Activated gamma-delta T cell treated with anti-CD3 and anti-CD28 coated beads, Interleukin-2, amount 50 U/mL, for 16 hours (primary cell): ENCODE results near the gene SIRT7.

Experiments
- DNase-seq: peaks from one replicate; pipeline ENCODE4 v3.0.0-alpha.2; 2020; ENCODE audit warnings: low read depth

Gene SIRT7

GRCh38 chr17:81885869-81886548, 32.0 kb downstream of the SIRT7 start:
- DNase-seq = no peak

- DNase-seq = no peak
Observed at GRCh38 chr17:81885454-81885853, 32.5 kb downstream of the SIRT7 start.

GRCh38 chr17:81884968-81885367, 33.0 kb downstream of the SIRT7 start:
- DNase-seq = no peak

- no peak for DNase-seq
Observed at GRCh38 chr17:81884520-81884919, 33.5 kb downstream of the SIRT7 start.

- no peak for DNase-seq
Observed at GRCh38 chr17:81879121-81879520, 38.9 kb downstream of the SIRT7 start.

- no peak for DNase-seq
Observed at GRCh38 chr17:81878294-81878693, 39.7 kb downstream of the SIRT7 start.

- no peak for DNase-seq
Observed at GRCh38 chr17:81877569-81877968, 40.4 kb downstream of the SIRT7 start.

GRCh38 chr17:81871387-81872230, 46.4 kb downstream of the SIRT7 start:
- peak; percentile 94 for DNase-seq

- no peak for DNase-seq
Observed at GRCh38 chr17:81870981-81871386, 47.0 kb downstream of the SIRT7 start, which contains the start of gene ARHGDIA. Gene ARHGDIA, minus strand, starts transcription at chr17:81871337. Its CDS starts 1,407 bp downstream, at chr17:81869930.

- no peak for DNase-seq
Observed at GRCh38 chr17:81870131-81870980, 47.6 kb downstream of the SIRT7 start.

GRCh38 chr17:81869221-81870130, 48.5 kb downstream of the SIRT7 start:
- peak; percentile 37 for DNase-seq

GRCh38 chr17:81868674-81869220, 49.2 kb downstream of the SIRT7 start:
- no peak for DNase-seq

GRCh38 chr17:81867991-81868673, 49.8 kb downstream of the SIRT7 start:
- no peak for DNase-seq

GRCh38 chr17:81867170-81867990, 50.6 kb downstream of the SIRT7 start:
- DNase-seq = no peak

GRCh38 chr17:81866440-81867169, 51.4 kb downstream of the SIRT7 start:
- DNase-seq = no peak

GRCh38 chr17:81865733-81866439, 52.1 kb downstream of the SIRT7 start:
- no peak for DNase-seq

GRCh38 chr17:81865358-81865732, 52.6 kb downstream of the SIRT7 start:
- no peak for DNase-seq
